NOMO-1 treated with DMSO at 0.1 percent for 48 hours (cell line): Measurements from ENCODE around the gene GRIP1.
"Not testable (repeated sequence)": the region's sequence is repeated elsewhere in the genome, so short reads cannot be mapped to it uniquely, and the experiment has no call there.

Experiments
- DNase-seq: peaks from one replicate; lab custom pipeline; 2025; ENCODE audit not compliant: unreplicated experiment; lab: John Stamatoyannopoulos, UW

Gene GRIP1

DNA sequence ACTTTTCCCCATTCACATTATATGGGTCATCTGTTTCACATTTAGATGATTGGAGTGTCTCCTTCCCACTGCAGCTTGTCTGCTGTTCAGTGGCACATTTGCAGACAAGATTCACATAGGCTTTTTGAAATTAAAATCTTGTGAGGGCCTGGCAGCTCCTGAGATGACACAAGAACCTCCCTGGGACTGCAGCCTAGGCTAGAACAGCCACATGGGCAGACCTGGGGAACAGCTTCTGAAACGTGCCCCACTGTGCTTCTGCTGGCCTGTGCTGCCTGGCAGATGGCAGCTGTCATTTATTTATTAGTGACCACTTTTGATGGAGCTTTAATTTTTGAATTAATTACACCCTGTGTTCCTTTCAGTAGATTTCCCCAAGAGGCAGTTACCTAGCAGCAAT is 137.4 kb downstream of the GRIP1 start:
- no peak for DNase-seq

DNA sequence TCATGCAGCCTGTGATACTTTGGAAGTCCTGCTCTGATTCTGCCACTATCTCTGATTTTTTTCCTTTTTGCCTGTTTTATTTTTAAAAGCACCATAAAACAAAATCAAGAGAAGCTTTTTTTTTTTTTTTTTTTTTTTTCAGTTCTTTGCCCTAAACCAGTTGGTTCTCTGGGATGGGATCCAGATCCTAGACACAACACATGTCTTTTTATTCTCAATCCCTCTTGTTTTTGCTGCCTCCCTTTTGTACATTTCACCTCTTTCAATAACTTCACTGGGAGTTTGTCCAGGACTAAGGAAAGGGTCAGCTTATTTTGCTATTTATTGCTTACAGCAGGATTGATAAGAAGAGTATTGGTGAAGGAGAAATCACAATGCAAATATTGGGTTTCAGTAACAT is 139.4 kb downstream of the GRIP1 start:
- DNase-seq: no peak

DNA sequence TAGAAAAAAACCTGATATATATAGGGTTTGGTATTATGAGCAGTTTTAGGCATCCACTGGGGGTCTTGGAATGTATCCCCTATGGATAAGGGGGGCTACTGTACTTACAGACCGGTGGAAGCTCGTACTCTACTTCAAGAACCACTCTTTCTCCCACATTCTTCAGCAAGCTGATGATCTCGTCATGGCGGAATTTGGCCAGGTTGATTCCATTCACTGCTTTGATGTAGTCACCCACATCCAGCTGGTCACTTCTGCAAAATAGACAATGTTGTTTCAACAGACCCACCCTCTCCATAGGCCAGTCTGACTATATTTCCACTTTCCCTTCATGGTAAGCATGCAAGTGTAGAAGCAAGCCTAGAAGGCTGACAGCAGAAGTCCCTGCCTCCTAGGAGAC is 139.9 kb downstream of the GRIP1 start:
- no peak for DNase-seq

DNA sequence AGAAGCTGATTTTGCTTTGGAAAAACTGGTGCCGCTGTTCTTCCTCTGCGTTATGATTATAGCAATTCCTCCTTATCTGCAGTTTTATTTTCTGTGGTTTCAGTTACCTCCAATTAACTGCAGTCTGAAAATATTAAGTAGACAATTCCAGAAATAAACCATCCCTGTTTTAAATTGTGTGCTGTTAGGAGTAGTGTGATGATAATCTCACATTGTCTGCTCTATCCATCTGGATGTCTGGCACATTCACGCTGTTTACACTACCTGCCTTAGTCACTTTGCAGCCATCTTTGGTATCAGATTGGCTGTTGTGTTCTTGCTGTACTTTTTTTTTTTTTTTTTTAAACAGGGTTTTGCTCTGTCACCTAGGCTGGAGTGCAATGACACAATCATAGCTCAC is 141.0 kb downstream of the GRIP1 start:
- DNase-seq: no peak

DNA sequence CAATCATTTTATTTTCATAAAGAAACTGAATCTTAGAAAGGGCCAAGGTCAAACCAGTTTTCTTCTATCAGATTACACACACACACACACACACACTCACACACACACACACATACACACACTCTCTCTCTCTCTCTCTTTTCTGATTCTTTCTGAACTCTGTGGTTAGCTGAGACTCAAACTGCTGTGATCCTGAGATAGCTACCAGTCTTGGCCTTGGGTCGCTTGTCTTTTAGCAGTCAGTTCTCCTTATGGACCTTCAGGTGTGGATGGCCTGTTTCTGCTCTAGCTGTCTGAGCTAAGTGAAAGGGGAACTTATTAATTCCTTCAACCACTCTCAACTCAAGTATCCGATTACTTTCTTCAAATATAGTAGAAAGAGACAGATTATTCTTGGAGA is 145.1 kb downstream of the GRIP1 start:
- DNase-seq: no peak

DNA sequence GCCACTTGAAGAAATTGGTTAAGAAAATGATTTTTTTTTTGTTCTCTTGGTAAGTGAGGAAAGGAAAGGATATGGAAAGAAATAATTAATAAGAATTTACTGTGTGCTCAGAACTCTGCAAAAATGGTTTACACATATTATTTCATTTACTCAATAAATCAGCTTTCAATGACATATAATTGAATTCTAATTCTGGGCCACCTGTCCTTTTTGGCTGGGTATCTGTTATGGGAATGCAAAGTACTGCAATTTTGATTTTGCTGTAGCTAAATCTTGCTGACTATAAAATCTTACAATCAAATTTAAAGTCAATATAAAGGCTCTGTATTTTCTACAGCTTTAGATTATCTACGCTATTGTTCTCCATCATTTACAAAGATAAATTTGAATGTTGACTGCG is 147.1 kb downstream of the GRIP1 start:
- no peak for DNase-seq

DNA sequence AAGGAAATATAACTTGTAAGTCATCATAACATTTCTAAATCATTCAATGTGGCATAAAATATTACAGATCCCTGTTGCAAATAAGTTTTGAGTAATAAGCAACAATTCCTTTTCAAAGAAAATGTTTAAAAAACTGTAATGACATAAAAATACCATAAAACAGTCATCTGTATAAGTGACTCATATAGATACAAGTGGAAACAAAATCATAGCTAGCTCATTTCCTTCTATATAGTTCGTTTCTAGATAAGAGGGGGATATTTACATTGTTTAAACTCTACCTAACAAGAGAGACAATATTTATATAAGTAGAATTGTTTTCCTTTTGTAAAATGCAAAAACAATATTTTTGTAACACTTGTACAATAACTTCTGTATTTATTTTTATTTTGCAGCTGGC is 148.9 kb downstream of the GRIP1 start:
- no peak for DNase-seq

DNA sequence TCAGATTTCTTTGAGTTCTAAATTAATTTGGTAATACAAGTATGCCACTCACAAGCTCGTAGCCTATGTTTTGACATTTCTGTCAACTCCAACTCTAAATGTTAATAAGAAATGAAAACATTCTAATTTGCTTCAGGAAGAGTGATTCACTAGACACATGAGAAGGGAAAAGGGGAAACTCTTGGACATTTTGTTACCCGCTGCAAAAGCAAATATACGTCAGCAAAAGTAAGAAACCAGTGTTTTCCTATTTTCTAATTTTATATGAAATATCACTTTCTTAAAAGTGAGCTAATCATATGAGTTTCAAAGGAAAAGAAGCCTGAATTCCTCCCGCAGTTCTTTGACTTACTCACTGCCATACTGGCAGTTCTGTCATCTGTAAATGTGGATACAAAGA is 162.3 kb downstream of the GRIP1 start:
- no peak for DNase-seq

DNA sequence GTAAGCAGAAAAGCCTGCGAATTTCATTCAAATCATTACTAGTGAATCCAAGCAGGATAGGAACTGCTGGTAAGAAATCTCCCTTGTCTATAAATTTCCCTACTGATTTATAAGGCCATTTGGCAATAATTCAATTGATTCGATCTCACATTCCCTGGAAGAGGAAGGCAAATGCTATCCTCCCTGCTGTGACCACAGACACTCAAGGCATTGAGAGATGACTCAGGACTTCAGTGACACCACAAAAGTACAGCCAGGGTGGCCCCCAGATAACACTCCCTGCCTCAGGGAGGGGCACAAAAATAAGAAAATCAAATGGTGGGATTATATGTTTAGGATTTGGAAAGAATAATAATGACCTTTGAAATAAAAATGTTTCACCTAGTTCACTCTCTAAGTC is 162.7 kb downstream of the GRIP1 start:
- DNase-seq: no peak

DNA sequence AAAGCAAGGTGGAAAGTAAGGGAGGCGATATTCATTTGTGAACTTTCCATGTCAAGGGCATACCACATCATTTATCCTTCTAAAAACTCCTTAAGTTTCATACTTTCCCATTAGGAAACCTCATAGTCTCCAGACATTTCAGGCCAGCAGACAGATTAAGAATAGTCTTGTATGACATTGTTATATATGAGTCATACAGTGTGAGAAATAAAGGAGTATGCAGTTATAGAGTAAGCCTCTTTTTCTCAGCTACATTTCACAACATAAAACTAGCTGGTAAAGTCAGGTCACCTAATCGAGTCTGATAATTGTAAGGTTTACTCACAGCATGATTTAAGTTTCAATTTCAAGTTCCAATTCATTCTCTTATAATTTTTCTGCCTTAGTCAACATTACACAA is 164.3 kb downstream of the GRIP1 start:
- DNase-seq: no peak

DNA sequence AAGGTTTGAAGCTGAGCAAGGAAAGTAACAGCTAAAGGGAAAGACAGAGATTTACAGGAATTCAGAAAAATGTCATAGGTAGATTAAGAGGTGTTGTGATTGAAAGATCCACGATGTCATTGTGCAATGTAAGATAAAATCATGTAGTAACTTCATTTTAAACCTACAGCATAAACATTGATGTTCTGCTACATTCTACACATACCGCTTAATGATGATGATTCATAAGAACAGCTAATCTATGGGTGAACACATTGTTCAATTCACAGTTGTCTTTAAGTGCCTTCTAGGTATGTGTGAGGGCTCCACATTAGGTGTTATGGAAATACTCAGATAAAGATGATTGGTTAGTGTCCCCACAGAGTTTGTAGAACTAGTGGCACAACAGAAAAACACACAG is 170.9 kb downstream of the GRIP1 start:
- no peak for DNase-seq

DNA sequence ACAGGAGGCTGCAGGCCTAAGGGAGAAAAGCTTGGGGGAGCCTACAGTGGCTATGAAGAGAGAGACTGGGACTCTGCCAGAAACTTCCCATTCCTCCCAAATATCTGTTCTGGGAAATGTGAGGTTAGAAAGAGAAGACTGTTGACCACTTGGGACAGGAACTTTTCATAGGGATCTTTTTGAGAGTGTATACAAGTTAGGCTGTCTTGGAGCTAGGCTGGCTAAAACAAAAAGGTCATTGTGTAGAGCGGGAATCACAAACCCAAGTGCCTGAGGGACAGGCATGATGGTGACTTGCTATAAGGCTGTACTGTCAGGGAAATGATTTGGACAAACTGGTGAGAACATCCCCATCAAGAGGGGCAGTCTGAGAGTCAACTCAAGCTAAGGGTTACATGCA is 175.1 kb downstream of the GRIP1 start:
- no peak for DNase-seq

DNA sequence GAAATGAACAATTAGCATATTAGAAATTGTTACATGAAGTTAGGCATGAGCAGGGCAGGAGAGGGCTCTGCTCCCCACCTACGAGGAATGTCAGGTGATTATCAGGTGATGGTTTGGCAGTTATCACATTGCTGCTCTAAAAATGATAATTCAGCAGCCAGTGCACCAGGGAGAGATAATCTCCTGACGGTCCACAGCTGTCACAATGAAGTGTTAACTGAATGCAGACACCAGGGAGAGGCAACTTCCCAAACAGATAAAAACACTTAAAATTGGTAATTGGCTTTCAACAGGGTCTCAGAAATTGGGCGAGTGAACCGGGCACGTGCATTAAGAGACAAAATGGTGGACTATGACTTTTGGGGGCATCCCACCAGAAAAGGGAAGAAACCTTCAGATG is 176.0 kb downstream of the GRIP1 start:
- DNase-seq: no peak

DNA sequence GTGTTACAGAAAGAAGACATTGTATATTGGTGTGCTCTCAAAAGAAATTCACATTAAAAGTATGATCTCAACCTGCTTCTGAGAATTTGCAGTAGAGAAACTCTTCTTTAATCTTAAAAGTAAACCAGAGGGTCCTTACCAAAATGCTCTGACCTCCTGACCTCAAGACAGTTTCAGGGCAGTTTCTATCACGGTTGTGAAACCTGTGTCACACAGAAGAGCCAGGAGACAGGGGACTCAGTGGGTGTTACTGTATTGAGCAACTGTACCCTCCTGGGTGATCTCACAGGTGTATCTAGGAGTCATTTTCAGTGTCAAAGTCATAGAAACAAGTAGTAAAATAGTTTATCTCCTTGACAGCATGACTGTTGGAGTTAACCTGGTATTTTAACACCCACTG is 178.0 kb downstream of the GRIP1 start:
- no peak for DNase-seq

DNA sequence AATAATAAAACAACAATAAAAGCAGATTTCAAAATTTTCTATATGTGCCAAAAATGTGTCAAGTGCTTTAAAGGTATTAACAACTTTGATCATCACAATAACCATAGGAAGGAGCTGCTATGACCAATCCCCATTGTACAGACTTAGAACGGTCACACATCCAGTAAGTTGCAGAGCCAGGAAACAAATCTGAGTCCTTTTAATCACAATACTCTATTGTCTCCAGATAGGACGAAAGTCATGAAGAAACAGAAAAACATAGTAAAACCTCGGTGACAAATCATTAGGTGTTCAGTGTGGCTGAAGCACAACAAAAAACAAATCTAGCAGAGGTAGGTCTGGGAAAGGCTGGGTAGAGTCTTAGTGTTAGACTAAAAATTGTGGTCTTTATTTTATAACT is 178.8 kb downstream of the GRIP1 start:
- DNase-seq: no peak

DNA sequence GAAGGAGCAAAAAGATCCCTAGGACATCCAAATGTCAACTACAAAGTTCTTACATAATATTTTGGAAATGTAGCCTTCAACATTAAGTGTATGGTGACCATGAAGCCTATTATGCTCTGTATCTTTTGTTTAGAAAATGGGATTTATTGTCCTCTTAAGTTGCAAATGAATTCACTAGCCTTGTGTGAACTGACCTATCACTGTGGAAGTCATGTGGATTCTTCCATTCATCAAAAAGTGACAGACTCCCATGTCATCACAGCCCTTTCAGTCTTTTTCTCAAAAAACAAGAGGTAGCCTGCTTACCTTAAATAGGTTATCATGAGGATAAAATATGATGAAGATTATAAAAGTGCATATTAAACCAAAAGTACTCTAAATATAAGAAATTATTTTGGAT is 179.9 kb downstream of the GRIP1 start:
- no peak for DNase-seq

DNA sequence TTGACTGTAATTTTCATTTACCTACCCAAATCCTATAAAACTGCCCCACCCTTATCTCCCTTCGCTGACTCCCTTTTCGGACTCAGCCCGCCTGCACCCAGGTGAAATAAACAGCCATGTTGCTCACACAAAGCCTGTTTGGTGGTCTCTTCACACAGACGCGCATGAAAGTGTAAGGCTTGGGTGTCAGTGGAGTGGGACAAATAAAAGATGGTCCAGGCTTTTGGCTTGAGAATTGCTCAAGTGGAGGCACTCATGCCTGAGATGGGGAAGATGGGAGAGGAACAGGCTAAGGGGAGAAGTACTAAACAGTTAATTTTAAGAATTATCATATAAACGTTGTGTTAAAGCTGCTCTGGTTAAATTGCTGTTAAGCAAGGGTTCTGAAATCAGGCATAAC is 180.8 kb downstream of the GRIP1 start:
- DNase-seq: not testable (repeated sequence)

DNA sequence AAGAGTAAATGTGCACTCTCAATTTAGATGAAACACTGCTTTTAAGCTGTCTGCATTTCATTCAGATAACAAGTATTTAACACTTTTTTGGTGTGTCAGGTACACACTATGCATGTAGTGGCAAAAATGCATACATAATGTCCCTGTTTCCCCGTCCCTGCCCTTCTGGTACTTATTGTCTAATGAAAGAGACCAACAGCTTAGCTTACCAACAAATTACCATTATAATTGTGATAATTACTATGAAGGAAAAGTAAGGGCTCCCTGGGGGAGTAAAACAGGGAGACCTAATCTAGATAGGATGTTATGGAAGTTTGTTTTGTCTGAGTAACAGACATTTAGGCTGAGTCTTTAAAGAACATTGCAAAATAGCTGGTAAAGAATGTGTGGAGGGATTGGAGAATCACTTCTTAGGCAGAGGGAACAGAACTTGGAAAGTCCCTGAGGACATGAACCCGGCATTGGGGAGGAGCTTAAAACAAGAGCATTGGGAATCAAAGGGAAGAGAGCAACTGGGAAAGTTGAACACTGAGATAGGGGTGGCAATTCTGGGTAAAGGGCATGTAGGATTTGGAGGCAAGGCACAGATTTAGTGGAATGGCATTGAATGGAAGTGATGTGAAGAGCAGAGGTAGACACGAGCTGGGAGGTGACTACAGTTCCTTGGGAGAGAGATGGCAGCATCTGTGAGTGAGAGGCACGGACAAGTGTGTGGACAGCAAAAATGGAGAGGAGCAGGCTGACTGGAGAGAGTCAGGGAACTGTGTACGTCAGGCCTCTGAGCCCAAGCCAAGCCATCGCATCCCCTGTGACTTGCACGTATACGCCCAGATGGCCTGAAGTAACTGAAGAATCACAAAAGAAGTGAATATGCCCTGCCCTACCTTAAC is 181.6 kb downstream of the GRIP1 start:
- no peak for DNase-seq

DNA sequence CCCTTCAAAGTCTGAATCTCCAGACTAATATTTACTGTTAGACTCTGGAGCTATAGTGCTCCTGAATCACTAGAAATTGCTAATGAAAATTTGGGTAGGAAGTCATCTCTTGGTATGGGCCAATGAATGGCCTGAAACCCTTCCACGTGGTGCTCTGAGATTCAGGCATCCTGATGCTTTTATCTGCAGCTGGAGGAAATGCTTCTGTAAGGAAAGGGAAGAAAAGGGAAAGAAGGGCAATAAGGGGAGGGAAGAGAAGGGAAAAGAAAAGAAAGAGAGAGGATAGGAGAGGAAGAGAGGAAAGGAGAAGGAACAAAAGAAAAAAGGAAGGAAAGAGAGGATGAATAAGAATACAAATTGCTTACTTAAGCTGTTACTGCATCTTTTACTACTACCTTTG is 182.3 kb downstream of the GRIP1 start:
- DNase-seq: no peak

DNA sequence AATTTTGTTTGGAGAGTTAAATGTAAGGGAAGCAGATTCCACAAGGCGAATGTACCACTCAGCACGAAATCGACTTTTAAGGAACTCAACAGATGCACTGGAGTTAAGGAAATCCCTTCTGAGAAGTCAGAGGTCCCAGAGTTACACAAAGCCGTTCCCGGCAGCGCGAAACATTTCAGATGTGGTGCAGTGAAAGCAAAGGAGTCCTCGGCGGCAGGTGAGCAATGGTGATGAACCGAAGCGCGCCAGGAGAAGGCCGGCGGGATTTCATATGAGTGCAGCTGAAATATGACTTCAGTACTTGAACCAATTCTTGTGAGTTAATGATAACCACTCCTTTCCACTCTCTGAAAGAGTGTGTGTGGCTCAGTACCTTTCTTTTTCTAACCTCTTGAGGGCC is 183.2 kb downstream of the GRIP1 start:
- DNase-seq: no peak

DNA sequence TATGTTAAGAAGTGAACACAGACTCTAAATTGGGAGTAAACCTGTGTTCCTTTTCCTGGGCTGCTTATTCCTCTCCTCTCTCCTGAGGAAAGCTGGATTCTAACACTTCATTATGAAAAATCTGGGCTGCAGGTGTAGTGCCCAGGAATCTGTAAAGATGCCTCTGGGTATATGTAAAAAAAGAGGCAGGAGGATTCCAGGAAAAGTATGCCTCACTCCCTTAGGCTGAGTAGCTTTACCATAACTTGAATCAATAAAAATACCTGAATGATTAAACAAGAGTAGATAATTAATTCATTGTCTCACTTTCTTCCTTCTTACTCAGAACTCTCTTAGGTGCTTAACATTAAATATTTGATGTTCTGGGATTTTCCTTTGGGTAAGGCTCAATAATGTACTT is 185.1 kb downstream of the GRIP1 start:
- no peak for DNase-seq

DNA sequence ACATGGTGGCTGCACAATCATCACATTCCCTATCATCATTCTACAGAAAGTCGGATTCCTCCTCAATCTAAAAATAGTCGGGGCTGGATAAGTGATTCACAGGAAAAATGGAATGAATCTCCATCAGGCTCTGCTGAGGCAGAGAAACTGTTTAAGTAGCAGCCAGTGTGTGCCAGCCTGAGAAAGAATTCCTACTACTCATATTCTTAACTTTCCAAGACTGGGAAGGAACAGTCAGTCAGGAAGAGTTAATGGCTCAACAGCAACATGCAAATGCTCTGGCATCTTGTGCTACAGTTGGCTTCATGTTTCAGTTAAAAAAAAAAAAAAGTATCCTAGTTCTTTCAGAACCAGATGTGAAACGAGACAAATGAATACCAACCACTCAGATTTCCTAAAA is 187.0 kb downstream of the GRIP1 start:
- DNase-seq: no peak
